A549 (cell line): ENCODE results near the gene RAB11FIP4. TPM values are rescaled to one million over a fixed set of nuclear protein-coding genes. Genes with fewer than 3 reads are reported as not detected.
A peak's percentile ranks its signal among the peaks of the same experiment; 100 is the strongest.

Source experiments
- ATAC-seq, 2 experiments: fragments of 200-7000 bp in 1 of 2; fragments of >200 bp in 1 of 2; cut with Nextera tagmentation in 1 of 2; cut with Tn5 transposase in 1 of 2; 3 replicates each; pipeline versions ENCODE4 v1.8.0 to v1.9.1; 2018 to 2020; ENCODE audit warnings: mild to moderate bottlenecking in 1 of 2, moderate library complexity in 1 of 2
- CTCF ChIA-PET: fragments of 300-600 bp; sonication (Branson Sonifier 250); formaldehyde crosslinking; extraction: SDS; loops from one replicate; lab custom pipeline; 2021; ENCODE audit warnings: antibody characterized with exemption, inconsistent platforms; lab: Yijun Ruan, JAX
- POLR2A ChIA-PET: fragments of 350-600 bp; formaldehyde crosslinking; extraction: SDS; loops from one replicate; lab custom pipeline; 2021; ENCODE audit warnings: antibody characterized with exemption, inconsistent platforms; lab: Yijun Ruan, JAX
- DNase-seq, 2 experiments: peaks; one replicate each; pipeline versions ENCODE4 v3.0.0 to v3.0.0-alpha.2; 2011 to 2016; ENCODE audit warnings: low read depth in 1 of 2, low spot score in 1 of 2
- FAIRE-seq: peaks from 2 replicates; lab custom pipeline; 2011; peaks lifted over from hg19 to GRCh38; lab: Jason Lieb, UNC
- H3K27ac ChIP-seq, 2 experiments: fragments of >200 bp; sonication (Bioruptor Twin); formaldehyde crosslinking; 3 replicates each; pipeline ENCODE4 v1.5.1; 2016 to 2017
- H3K4me1 ChIP-seq: fragments of >200 bp; sonication (Bioruptor Twin); formaldehyde crosslinking; 3 replicates; pipeline ENCODE4 v1.6.1; 2016
- H3K4me2 ChIP-seq: fragments of >200 bp; sonication (Bioruptor Twin); formaldehyde crosslinking; 3 replicates; pipeline ENCODE4 v1.6.1; 2016
- H3K4me3 ChIP-seq: fragments of >200 bp; sonication (Bioruptor Twin); formaldehyde crosslinking; 3 replicates; pipeline ENCODE4 v1.5.1; 2016
- H3K9me3 ChIP-seq: fragments of >200 bp; sonication (Bioruptor Twin); formaldehyde crosslinking; 3 replicates; pipeline ENCODE4 v1.6.1; 2016
- CHD2 ChIP-seq: fragments of 150-350 bp; IDR thresholded peaks from 2 replicates; pipeline ENCODE4 v1.6.1; 2014; ENCODE audit warnings: low read length; ENCODE audit not compliant: partially characterized antibody
- EHMT2 ChIP-seq: fragments of 200-600 bp; sonication (generic); IDR thresholded peaks from 2 replicates; pipeline ENCODE4 v1.6.1; 2016; ENCODE audit warnings: antibody characterized with exemption, low read depth, mild to moderate bottlenecking, moderate library complexity
- ELK1 ChIP-seq: fragments of 150-350 bp; IDR thresholded peaks from 2 replicates; pipeline ENCODE4 v1.6.1; 2014; ENCODE audit warnings: low read depth, mild to moderate bottlenecking, low read length
- FOSL2 ChIP-seq, 2 experiments: fragments of 450-650 bp in 1 of 2; fragments of >200 bp in 1 of 2; sonication (Bioruptor Twin) in 1 of 2; formaldehyde crosslinking; IDR thresholded peaks; 2 replicates each; pipeline versions ENCODE4 v1.5.0 to v1.6.1; 2016 to 2020; ENCODE audit warnings: mild to moderate bottlenecking in 1 of 2, moderate library complexity in 1 of 2
- HEYL ChIP-seq: fragments of 250-450 bp; sonication (Bioruptor Pico); IDR thresholded peaks from 2 replicates; pipeline ENCODE4 v1.8.0; 2021; ENCODE audit warnings: mild to moderate bottlenecking, moderate library complexity
- HOXA7 ChIP-seq: fragments of 250-450 bp; sonication (Bioruptor Pico); IDR thresholded peaks from 2 replicates; pipeline ENCODE4 v1.5.0; 2020; ENCODE audit warnings: mild to moderate bottlenecking, moderate library complexity
- HOXB5 ChIP-seq: fragments of 250-450 bp; sonication (Bioruptor Pico); IDR thresholded peaks from 2 replicates; pipeline ENCODE4 v1.5.0; 2020; ENCODE audit warnings: mild to moderate bottlenecking, moderate library complexity
- TP53 ChIP-seq: fragments of 250-450 bp; sonication (Bioruptor Pico); IDR thresholded peaks from 2 replicates; pipeline ENCODE4 v1.5.0; 2021; ENCODE audit warnings: mild to moderate bottlenecking, moderate library complexity
- ZFP36 ChIP-seq: fragments of 450-650 bp; IDR thresholded peaks from 2 replicates; pipeline ENCODE4 v1.6.1; 2014; ENCODE audit warnings: borderline replicate concordance; ENCODE audit not compliant: partially characterized antibody
- WGBS: methylation state at CpG from one replicate; pipeline ENCODE4 v1.1.6; 2017; ENCODE audit errors: missing lambda C conversion rate; 5-methylcytosine and 5-hydroxymethylcytosine counted together
- polyA plus RNA-seq, 4 experiments: library from polyadenylated mRNA; depleted of rRNA in 3 of 4; stranded (reverse); fragments of >200 nt; fragmentation: RNase III in 1 of 4; extraction: RNeasy Plus Mini Kit Qiagen cat#74134 plus additional on column Dnase treatment in 1 of 4; gene quantifications; 2 replicates in 3 of 4; 3 replicates in 1 of 4; pipeline ENCODE4 v1.2.3, GENCODE V29; 2011 to 2017
- TF ChIP-seq, protein P1 (sequence below): fragments of 250-450 bp; sonication (Bioruptor Pico); IDR thresholded peaks from 2 replicates; pipeline ENCODE4 v1.5.0; 2020; ENCODE audit warnings: low read depth, mild to moderate bottlenecking, moderate library complexity
- TF ChIP-seq, protein P2 (sequence below): fragments of >200 bp; sonication (Bioruptor Twin); formaldehyde crosslinking; IDR thresholded peaks from 3 replicates; pipeline ENCODE4 v1.5.1; 2016
- TF ChIP-seq, protein P3 (sequence below): fragments of 250-450 bp; sonication (Bioruptor Pico); IDR thresholded peaks from 2 replicates; pipeline ENCODE4 v1.5.0; 2021; ENCODE audit warnings: mild to moderate bottlenecking, moderate library complexity, borderline replicate concordance
- TF ChIP-seq, protein P4 (sequence below): IDR thresholded peaks from 2 replicates; pipeline ENCODE4 v1.6.1; 2012; ENCODE audit warnings: low read depth, borderline replicate concordance

RAB11FIP4 gene
- polyA plus RNA-seq, 2 of the 4 experiments (the other 2 are of a cell fraction), result 1.9 to 3.5 TPM

DNA sequence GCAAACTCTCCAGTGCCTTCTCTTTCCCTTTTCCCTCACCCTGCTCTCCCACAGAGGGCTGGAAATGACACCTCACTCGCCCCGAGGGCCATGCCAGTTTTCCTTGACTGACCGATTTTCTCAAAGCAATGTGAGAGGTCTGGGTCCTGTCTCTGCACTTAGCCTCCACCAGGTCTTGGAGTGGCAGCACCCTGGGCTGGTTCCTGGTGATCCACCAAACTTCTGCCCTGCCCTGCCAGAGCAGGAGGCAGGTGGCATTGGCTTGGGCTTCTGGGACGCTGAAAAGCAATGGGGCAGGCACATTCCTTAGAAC is 97.5 kb downstream of the RAB11FIP4 start:
- POLR2A ChIA-PET, result no interaction called here
- no peak for DNase-seq
- peak in 1 of 2 experiments; percentile 10; a peak in 4 of 6 replicates for ATAC-seq
- peaks cover 12% of the 10 kb centered on the region; the same call in 2 of the 3 replicates for H3K4me1 ChIP-seq
- no peak overlapping the region for H3K27ac ChIP-seq
- FAIRE-seq, result no peak
- TF ChIP-seq HEYL (CRISPR knock-in tag) (no peak), EHMT2 (no peak)
- TF ChIP-seq, protein P1, sequence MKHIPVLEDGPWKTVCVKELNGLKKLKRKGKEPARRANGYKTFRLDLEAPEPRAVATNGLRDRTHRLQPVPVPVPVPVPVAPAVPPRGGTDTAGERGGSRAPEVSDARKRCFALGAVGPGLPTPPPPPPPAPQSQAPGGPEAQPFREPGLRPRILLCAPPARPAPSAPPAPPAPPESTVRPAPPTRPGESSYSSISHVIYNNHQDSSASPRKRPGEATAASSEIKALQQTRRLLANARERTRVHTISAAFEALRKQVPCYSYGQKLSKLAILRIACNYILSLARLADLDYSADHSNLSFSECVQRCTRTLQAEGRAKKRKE (CRISPR knock-in tag), result no peak
- TF ChIP-seq, protein P2, sequence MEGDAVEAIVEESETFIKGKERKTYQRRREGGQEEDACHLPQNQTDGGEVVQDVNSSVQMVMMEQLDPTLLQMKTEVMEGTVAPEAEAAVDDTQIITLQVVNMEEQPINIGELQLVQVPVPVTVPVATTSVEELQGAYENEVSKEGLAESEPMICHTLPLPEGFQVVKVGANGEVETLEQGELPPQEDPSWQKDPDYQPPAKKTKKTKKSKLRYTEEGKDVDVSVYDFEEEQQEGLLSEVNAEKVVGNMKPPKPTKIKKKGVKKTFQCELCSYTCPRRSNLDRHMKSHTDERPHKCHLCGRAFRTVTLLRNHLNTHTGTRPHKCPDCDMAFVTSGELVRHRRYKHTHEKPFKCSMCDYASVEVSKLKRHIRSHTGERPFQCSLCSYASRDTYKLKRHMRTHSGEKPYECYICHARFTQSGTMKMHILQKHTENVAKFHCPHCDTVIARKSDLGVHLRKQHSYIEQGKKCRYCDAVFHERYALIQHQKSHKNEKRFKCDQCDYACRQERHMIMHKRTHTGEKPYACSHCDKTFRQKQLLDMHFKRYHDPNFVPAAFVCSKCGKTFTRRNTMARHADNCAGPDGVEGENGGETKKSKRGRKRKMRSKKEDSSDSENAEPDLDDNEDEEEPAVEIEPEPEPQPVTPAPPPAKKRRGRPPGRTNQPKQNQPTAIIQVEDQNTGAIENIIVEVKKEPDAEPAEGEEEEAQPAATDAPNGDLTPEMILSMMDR, result no peak
- CTCF ChIA-PET, result interaction anchor here (1.7 to 2.0 kb wide), 2 partner anchors 33 to 52 kb away, joined by 4 to 5 read pairs; no protein-coding TSS in a partner anchor
- peak overlapping the region; percentile 68; the same call in 1 of the 3 replicates for H3K4me3 ChIP-seq
- no peaks in the 10 kb centered on the region for H3K9me3 ChIP-seq
- peak overlapping the region; percentile 79; the same call in 2 of the 3 replicates for H3K4me2 ChIP-seq
- WGBS, result 81% methylated on average over 4 of the region's 4 CpGs

DNA sequence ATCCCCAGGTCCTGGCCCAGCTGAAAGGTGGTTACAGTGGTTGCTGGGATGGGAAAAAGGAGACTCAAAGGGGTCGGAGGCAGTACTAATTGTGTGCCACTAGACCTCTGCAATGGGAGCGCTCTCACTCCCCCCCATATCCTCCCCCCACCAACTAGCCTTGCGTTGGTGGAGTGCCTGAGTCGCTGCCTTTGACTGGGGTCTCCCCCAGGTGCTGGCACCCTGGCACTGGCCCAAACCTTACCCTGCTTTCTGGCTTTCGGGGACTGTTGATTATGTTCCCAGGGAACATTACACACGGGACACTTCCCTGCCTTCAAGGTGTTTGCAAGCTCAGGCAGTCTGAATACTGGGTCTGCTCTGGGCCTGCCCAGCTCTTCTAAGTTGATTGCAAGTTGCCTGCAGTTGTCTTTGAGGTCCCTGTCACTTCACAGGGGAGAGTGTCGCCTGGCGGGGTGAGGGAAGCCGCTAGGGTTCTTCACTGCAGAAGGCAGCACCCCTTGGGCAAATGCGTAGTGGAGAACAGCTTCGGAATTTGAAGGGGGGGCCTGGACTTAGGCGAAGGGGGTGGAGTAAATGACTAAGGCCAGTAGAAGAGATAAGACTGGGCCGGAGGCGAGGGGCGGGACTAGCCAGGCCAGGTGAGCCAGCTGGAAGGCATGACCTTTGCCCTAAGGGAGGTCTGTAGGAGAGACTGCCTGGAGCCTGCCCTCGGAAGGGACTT is 98.0 kb downstream of the RAB11FIP4 start:
- H3K4me2 ChIP-seq, result no peak overlapping the region
- ChIA-PET CTCF (interaction anchor here (0.6 to 2.0 kb wide), 3 partner anchors 15 to 52 kb away, joined by 3 to 5 read pairs (median 4); no protein-coding TSS in a partner anchor), POLR2A (no interaction called here)
- ATAC-seq (no peak), DNase-seq (no peak), FAIRE-seq (no peak)
- 86% methylated on average over 16 of the region's 16 CpGs for WGBS
- H3K27ac ChIP-seq, result no peak overlapping the region
- H3K9me3 ChIP-seq, result no peaks in the 10 kb centered on the region
- no peak overlapping the region for H3K4me3 ChIP-seq
- H3K4me1 ChIP-seq, result peaks cover 12% of the 10 kb centered on the region; the same call in 2 of the 3 replicates
- TF ChIP-seq TP53 (CRISPR knock-in tag) (no peak), FOSL2 (IDR thresholded peaks at IDR 0.05) (no peak), FOSL2 (CRISPR knock-in tag; IDR thresholded peaks at IDR 0.05) (no peak), HOXA7 (CRISPR knock-in tag) (no peak), ELK1 (no peak), HOXB5 (no peak), ZFP36 (no peak), CHD2 (no peak)
- TF ChIP-seq, protein P2, result no peak
- TF ChIP-seq, protein P3, sequence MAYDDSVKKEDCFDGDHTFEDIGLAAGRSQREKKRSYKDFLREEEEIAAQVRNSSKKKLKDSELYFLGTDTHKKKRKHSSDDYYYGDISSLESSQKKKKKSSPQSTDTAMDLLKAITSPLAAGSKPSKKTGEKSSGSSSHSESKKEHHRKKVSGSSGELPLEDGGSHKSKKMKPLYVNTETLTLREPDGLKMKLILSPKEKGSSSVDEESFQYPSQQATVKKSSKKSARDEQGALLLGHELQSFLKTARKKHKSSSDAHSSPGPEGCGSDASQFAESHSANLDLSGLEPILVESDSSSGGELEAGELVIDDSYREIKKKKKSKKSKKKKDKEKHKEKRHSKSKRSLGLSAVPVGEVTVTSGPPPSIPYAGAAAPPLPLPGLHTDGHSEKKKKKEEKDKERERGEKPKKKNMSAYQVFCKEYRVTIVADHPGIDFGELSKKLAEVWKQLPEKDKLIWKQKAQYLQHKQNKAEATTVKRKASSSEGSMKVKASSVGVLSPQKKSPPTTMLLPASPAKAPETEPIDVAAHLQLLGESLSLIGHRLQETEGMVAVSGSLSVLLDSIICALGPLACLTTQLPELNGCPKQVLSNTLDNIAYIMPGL (CRISPR knock-in tag), result no peak
- TF ChIP-seq, protein P4, sequence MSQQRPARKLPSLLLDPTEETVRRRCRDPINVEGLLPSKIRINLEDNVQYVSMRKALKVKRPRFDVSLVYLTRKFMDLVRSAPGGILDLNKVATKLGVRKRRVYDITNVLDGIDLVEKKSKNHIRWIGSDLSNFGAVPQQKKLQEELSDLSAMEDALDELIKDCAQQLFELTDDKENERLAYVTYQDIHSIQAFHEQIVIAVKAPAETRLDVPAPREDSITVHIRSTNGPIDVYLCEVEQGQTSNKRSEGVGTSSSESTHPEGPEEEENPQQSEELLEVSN, result no peak
